Measurements from ENCODE around the gene CAMK1.

Gene CAMK1

GRCh38 chr3:9718118-9718517, 51.6 kb downstream of the CAMK1 start:
- no peak for ATAC-seq
- Mint-ChIP-seq H3K27ac (no peak overlapping the region), H3K9me3 (no peaks in the 10 kb centered on the region), H3K4me1 (peaks cover 6% of the 10 kb centered on the region), H3K4me3 (no peak overlapping the region), H3K27me3 (no peaks in the 10 kb centered on the region)
- DNase-seq = no peak

- ATAC-seq (no peak), DNase-seq (no peak)
- no peaks in the 10 kb centered on the region for H3K9me3 Mint-ChIP-seq
- H3K27ac Mint-ChIP-seq = no peak overlapping the region
- H3K4me3 Mint-ChIP-seq = no peak overlapping the region
- H3K27me3 Mint-ChIP-seq = no peaks in the 10 kb centered on the region
- peaks cover 6% of the 10 kb centered on the region for H3K4me1 Mint-ChIP-seq
Measured at GRCh38 chr3:9717563-9717962, 52.2 kb downstream of the CAMK1 start.

GRCh38 chr3:9716801-9717555, 52.8 kb downstream of the CAMK1 start:
- Mint-ChIP-seq H3K27me3 (no peaks in the 10 kb centered on the region), H3K9me3 (no peaks in the 10 kb centered on the region), H3K4me1 (peaks cover 6% of the 10 kb centered on the region), H3K4me3 (no peak overlapping the region), H3K27ac (no peak overlapping the region)
- no peak for ATAC-seq
- DNase-seq = no peak

GRCh38 chr3:9715764-9716437, 53.8 kb downstream of the CAMK1 start:
- no peak overlapping the region for H3K4me3 Mint-ChIP-seq
- H3K9me3 Mint-ChIP-seq = no peaks in the 10 kb centered on the region
- no peaks in the 10 kb centered on the region for H3K27me3 Mint-ChIP-seq
- ATAC-seq (peak; percentile 86), DNase-seq (peak in 1 of 2 donors; percentile 49)
- H3K27ac Mint-ChIP-seq = no peak overlapping the region
- H3K4me1 Mint-ChIP-seq = peaks cover 6% of the 10 kb centered on the region

- no peak overlapping the region for H3K4me3 Mint-ChIP-seq
- no peaks in the 10 kb centered on the region for H3K9me3 Mint-ChIP-seq
- H3K4me1 Mint-ChIP-seq = peaks cover 9% of the 10 kb centered on the region
- no peaks in the 10 kb centered on the region for H3K27me3 Mint-ChIP-seq
- no peak for DNase-seq
- H3K27ac Mint-ChIP-seq = no peak overlapping the region
- ATAC-seq = no peak
Measured at GRCh38 chr3:9715136-9715535, 54.6 kb downstream of the CAMK1 start.

- DNase-seq = no peak
- H3K4me3 Mint-ChIP-seq = no peak overlapping the region
Measured at GRCh38 chr3:9713142-9713541, 56.6 kb downstream of the CAMK1 start.

GRCh38 chr3:9712415-9712814, 57.3 kb downstream of the CAMK1 start:
- Mint-ChIP-seq H3K9me3 (no peaks in the 10 kb centered on the region), H3K4me1 (peaks cover 11% of the 10 kb centered on the region)

More at GRCh38 chr3:9713142-9713541, 56.6 kb downstream of the CAMK1 start:
- Mint-ChIP-seq H3K27ac (no peak overlapping the region), H3K4me1 (peaks cover 11% of the 10 kb centered on the region), H3K9me3 (no peaks in the 10 kb centered on the region), H3K27me3 (no peaks in the 10 kb centered on the region)
- no peak for ATAC-seq

GRCh38 chr3:9710174-9710739, 59.5 kb downstream of the CAMK1 start:
- ATAC-seq (peak; percentile 18), DNase-seq (no peak)
- no peak overlapping the region for H3K4me3 Mint-ChIP-seq
- peaks cover 6% of the 10 kb centered on the region for H3K4me1 Mint-ChIP-seq
- no peaks in the 10 kb centered on the region for H3K9me3 Mint-ChIP-seq
- peaks cover 13% of the 10 kb centered on the region for H3K27me3 Mint-ChIP-seq
- peak overlapping the region in 1 of 2 donors; percentile 3 for H3K27ac Mint-ChIP-seq

More at GRCh38 chr3:9712415-9712814, 57.3 kb downstream of the CAMK1 start:
- no peaks in the 10 kb centered on the region for H3K27me3 Mint-ChIP-seq
- H3K4me3 Mint-ChIP-seq = no peak overlapping the region
- ATAC-seq (no peak), DNase-seq (no peak)
- H3K27ac Mint-ChIP-seq = no peak overlapping the region

Measured in stimulated activated naive CD8-positive, alpha-beta T cell treated with anti-CD3 and anti-CD28 coated beads, Interleukin-15, amount 100 ng/mL, for 72 hours (primary cell).